Caco-2 (cell line): ENCODE data around the gene IGFN1. TPM values are rescaled to one million over a fixed set of nuclear protein-coding genes. Genes with fewer than 3 reads are reported as not detected.

ENCODE experiments used
- BruUV-seq: library from RNA; stranded (reverse); fragments of 400-500 nt; replicated peaks from 2 replicates; lab custom pipeline; 2021; lab: Mats Ljungman, UMichigan
- CTCF ChIA-PET: fragments of 300-600 bp; sonication (Branson Sonifier 250); formaldehyde crosslinking; loops from one replicate; lab custom pipeline; 2022; ENCODE audit warnings: antibody characterized with exemption; lab: Charles Lee
- POLR2A ChIA-PET: fragments of 300-600 bp; sonication (Branson Sonifier 250); formaldehyde crosslinking; loops from one replicate; lab custom pipeline; 2022; ENCODE audit warnings: antibody characterized with exemption; lab: Charles Lee
- DNase-seq, 2 experiments: peaks; one replicate each; pipeline versions ENCODE4 v3.0.0 to v3.0.0-alpha.2; 2020 to 2022
- H3K27me3 ChIP-seq: replicated peaks from 2 replicates; pipeline ENCODE4 v1.6.0; 2011; ENCODE audit warnings: low read length; ENCODE audit not compliant: control insufficient read depth, insufficient read depth
- H3K36me3 ChIP-seq: 2 replicates; pipeline ENCODE4 v1.5.1; 2011; ENCODE audit warnings: low read length; ENCODE audit not compliant: control insufficient read depth, insufficient read depth
- H3K4me1 ChIP-seq: fragments of 250-450 bp; sonication (Bioruptor Pico); 2 replicates; pipeline ENCODE4 v1.5.1; 2020; ENCODE audit warnings: mild to moderate bottlenecking
- H3K4me3 ChIP-seq: 2 replicates; pipeline ENCODE4 v1.5.1; 2011; ENCODE audit warnings: low read depth, mild to moderate bottlenecking, control low read depth, low read length
- H3K9me3 ChIP-seq: fragments of 250-450 bp; sonication (Bioruptor Pico); 2 replicates; pipeline ENCODE4 v1.5.1; 2020; ENCODE audit warnings: mild to moderate bottlenecking, moderate library complexity
- H3K27ac Mint-ChIP-seq: one replicate; pipeline ENCODE4 v1.8.0; 2022; ENCODE audit warnings: mixed read lengths; ENCODE audit not compliant: unreplicated experiment
- H3K27me3 Mint-ChIP-seq: one replicate; pipeline ENCODE4 v1.8.0; 2022; ENCODE audit warnings: mixed read lengths; ENCODE audit not compliant: insufficient read depth, unreplicated experiment
- H3K36me3 Mint-ChIP-seq: one replicate; pipeline ENCODE4 v1.8.0; 2022; ENCODE audit warnings: mild to moderate bottlenecking, mixed read lengths; ENCODE audit not compliant: insufficient read depth, unreplicated experiment
- H3K4me1 Mint-ChIP-seq: one replicate; pipeline ENCODE4 v1.8.0; 2022; ENCODE audit warnings: low read depth, mixed read lengths; ENCODE audit not compliant: unreplicated experiment
- H3K4me3 Mint-ChIP-seq: one replicate; pipeline ENCODE4 v1.8.0; 2022; ENCODE audit warnings: mild to moderate bottlenecking, moderate library complexity, mixed read lengths; ENCODE audit not compliant: unreplicated experiment
- H3K9me3 Mint-ChIP-seq: one replicate; pipeline ENCODE4 v1.8.0; 2022; ENCODE audit warnings: mixed read lengths; ENCODE audit not compliant: unreplicated experiment
- intact Hi-C: fragments of 100-400 bp; cut with micrococcal nuclease; formaldehyde crosslinking; loops from one replicate; pipeline ENCODE4 v1.10.0; 2022; ENCODE audit not compliant: unreplicated experiment
- total RNA-seq: library from RNA; stranded (reverse); gene quantifications from 2 replicates; pipeline ENCODE4 v1.2.3, GENCODE V29; 2022
- TF ChIP-seq, protein P1 (sequence below), 2 experiments: fragments of 200-600 bp in 1 of 2; IDR thresholded peaks; 1 replicate in 1 of 2; 2 replicates in 1 of 2; pipeline versions ENCODE4 v1.5.1 to v1.8.0; 2011 to 2022; ENCODE audit warnings: antibody characterized with exemption in 1 of 2, control low read depth in 1 of 2, inconsistent platforms in 1 of 2, low read depth in 1 of 2, low read length in 1 of 2, mild to moderate bottlenecking in 1 of 2, moderate library complexity in 1 of 2; ENCODE audit not compliant: insufficient read depth in 1 of 2, severe bottlenecking in 1 of 2, unreplicated experiment in 1 of 2

The IGFN1 gene
- total RNA-seq, 1 experiment from 2014 or later = 0.23 TPM

DNA sequence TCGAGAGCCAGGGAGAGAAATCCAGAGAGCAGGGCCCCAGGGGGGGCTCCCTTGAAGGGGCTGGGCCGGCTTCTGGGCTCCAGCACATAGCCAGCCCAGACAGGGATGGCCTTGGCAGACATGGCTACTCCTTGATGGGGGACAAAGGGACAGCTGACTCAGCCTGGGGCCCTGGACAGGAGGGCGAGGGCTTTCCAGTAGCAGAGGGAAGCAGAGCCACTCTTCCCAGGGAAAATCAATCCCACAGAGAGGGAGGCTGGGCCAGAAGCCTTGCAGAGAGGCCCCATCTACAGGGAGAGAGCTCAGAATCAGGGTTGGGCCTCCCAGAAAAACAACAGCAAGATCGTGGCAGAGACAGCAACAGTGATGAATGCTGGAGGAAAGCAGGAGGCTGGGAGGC lies 15.6 kb downstream of the IGFN1 start:
- Mint-ChIP-seq H3K9me3 (no peaks in the 10 kb centered on the region), H3K36me3 (no peaks in the 10 kb centered on the region), H3K27me3 (peaks cover 18% of the 10 kb centered on the region), H3K4me1 (no peaks in the 10 kb centered on the region), H3K27ac (no peak overlapping the region), H3K4me3 (no peak overlapping the region)
- ChIA-PET CTCF (interaction anchor here (0.6 kb wide), 1 partner anchor 144 kb away, joined by 3 read pairs; no protein-coding TSS in a partner anchor), POLR2A (no interaction called here)
- Histone ChIP-seq H3K27me3 (no peaks in the 10 kb centered on the region; the same call in 1 of the 2 replicates), H3K4me3 (no peak overlapping the region), H3K9me3 (no peaks in the 10 kb centered on the region), H3K4me1 (no peaks in the 10 kb centered on the region), H3K36me3 (no peaks in the 10 kb centered on the region)
- no peak for DNase-seq
- no TSS peak for BruUV-seq
- intact Hi-C loops = no loop called here
- TF ChIP-seq, protein P1, sequence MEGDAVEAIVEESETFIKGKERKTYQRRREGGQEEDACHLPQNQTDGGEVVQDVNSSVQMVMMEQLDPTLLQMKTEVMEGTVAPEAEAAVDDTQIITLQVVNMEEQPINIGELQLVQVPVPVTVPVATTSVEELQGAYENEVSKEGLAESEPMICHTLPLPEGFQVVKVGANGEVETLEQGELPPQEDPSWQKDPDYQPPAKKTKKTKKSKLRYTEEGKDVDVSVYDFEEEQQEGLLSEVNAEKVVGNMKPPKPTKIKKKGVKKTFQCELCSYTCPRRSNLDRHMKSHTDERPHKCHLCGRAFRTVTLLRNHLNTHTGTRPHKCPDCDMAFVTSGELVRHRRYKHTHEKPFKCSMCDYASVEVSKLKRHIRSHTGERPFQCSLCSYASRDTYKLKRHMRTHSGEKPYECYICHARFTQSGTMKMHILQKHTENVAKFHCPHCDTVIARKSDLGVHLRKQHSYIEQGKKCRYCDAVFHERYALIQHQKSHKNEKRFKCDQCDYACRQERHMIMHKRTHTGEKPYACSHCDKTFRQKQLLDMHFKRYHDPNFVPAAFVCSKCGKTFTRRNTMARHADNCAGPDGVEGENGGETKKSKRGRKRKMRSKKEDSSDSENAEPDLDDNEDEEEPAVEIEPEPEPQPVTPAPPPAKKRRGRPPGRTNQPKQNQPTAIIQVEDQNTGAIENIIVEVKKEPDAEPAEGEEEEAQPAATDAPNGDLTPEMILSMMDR (IDR thresholded peaks at IDR 0.05; ENCODE audit: insufficient read depth in 1 of 2, low read depth in 1 of 2, low read length in 1 of 2, severe bottlenecking in 1 of 2, unreplicated experiment in 1 of 2) = no peak

DNA sequence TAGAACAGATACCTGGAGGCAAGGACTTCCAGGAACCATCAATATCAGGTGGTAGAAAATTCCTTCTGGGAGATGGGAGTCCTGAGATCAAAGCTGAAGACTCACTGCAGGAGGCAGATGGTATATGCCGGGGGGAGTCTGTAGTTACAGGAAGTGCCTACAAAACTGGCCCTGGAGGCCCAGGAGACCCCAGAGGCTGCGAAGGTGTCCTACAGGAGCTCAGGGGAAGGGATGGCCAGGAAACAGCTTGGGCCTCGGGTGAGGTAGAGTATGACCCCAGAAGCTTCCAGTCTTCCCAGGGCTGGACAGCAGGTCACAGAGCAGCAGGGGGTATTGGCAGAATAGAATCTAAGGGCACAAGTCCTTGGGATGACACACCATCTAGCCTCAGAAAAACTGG lies 16.4 kb downstream of the IGFN1 start:
- H3K9me3 ChIP-seq = no peaks in the 10 kb centered on the region
- H3K27ac Mint-ChIP-seq = no peak overlapping the region
- ChIA-PET POLR2A (no interaction called here), CTCF (interaction anchor here (0.5 kb wide), 1 partner anchor 89 kb away, joined by 3 read pairs; no protein-coding TSS in a partner anchor)
- H3K27me3 ChIP-seq = no peaks in the 10 kb centered on the region; the same call in 1 of the 2 replicates
- H3K4me3 Mint-ChIP-seq = no peak overlapping the region
- H3K4me1 Mint-ChIP-seq = no peaks in the 10 kb centered on the region
- H3K9me3 Mint-ChIP-seq = no peaks in the 10 kb centered on the region
- intact Hi-C loops = no loop called here
- no peaks in the 10 kb centered on the region for H3K36me3 Mint-ChIP-seq
- no peak for DNase-seq
- BruUV-seq = no TSS peak
- no peaks in the 10 kb centered on the region for H3K36me3 ChIP-seq
- peaks cover 26% of the 10 kb centered on the region for H3K27me3 Mint-ChIP-seq
- TF ChIP-seq, protein P1 (IDR thresholded peaks at IDR 0.05; ENCODE audit: insufficient read depth in 1 of 2, low read depth in 1 of 2, low read length in 1 of 2, severe bottlenecking in 1 of 2, unreplicated experiment in 1 of 2) = no peak
- H3K4me1 ChIP-seq = no peaks in the 10 kb centered on the region
- H3K4me3 ChIP-seq = no peak overlapping the region

DNA sequence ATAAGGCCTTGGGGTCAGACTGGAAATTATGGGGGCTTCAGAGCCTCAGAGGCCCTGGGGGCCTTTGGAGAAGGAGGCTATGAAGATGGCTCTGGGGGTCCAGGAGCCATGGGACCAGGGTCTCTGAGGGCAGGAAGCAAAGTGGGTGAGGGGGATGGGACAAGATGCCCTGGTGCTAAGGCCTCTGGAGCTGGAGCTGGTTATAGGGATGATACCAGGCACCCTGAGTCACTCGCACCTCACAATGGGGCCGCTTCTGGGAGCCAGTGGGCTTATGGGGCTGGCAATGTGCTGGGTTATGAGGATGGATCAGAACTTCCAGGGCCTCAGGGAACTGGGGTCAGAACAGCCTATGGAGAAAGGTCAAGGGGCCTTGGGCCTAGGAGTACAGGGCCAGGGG lies 17.6 kb downstream of the IGFN1 start:
- no peaks in the 10 kb centered on the region for H3K9me3 ChIP-seq
- H3K36me3 ChIP-seq = no peaks in the 10 kb centered on the region
- no peak overlapping the region for H3K27ac Mint-ChIP-seq
- H3K9me3 Mint-ChIP-seq = no peaks in the 10 kb centered on the region
- H3K27me3 Mint-ChIP-seq = peaks cover 29% of the 10 kb centered on the region
- no peaks in the 10 kb centered on the region for H3K4me1 Mint-ChIP-seq
- H3K27me3 ChIP-seq = no peaks in the 10 kb centered on the region; the same call in 1 of the 2 replicates
- no peak overlapping the region for H3K4me3 Mint-ChIP-seq
- TF ChIP-seq, protein P1 (IDR thresholded peaks at IDR 0.05; ENCODE audit: insufficient read depth in 1 of 2, low read depth in 1 of 2, low read length in 1 of 2, severe bottlenecking in 1 of 2, unreplicated experiment in 1 of 2) = no peak
- no TSS peak for BruUV-seq
- no peak for DNase-seq
- POLR2A ChIA-PET = no interaction called here
- H3K36me3 Mint-ChIP-seq = no peaks in the 10 kb centered on the region
- no peaks in the 10 kb centered on the region for H3K4me1 ChIP-seq
- CTCF ChIA-PET = no interaction called here
- H3K4me3 ChIP-seq = no peak overlapping the region
- intact Hi-C loops = no loop called here
